ENCODE data around the gene GRIFIN.

Gene GRIFIN

GRCh38 chr7:2512179-2512661 lies 36.0 kb upstream of the GRIFIN start:
- DNase-seq = no peak

GRCh38 chr7:2511769-2512168 lies 35.6 kb upstream of the GRIFIN start:
- no peak for DNase-seq

GRCh38 chr7:2510909-2511768 lies 34.9 kb upstream of the GRIFIN start:
- no peak for DNase-seq

GRCh38 chr7:2510130-2510776 lies 34.1 kb upstream of the GRIFIN start:
- no peak for DNase-seq

- no peak for DNase-seq
These were observed 33.2 kb upstream of the GRIFIN start for GRCh38 chr7:2509298-2509906.

GRCh38 chr7:2508327-2509215 lies 32.4 kb upstream of the GRIFIN start:
- no peak for DNase-seq

GRCh38 chr7:2507917-2508306 lies 31.7 kb upstream of the GRIFIN start:
- no peak for DNase-seq

GRCh38 chr7:2507208-2507916 lies 31.2 kb upstream of the GRIFIN start:
- no peak for DNase-seq

- DNase-seq = no peak
These were observed 29.2 kb upstream of the GRIFIN start for GRCh38 chr7:2505401-2505800.

GRCh38 chr7:2504889-2505375 lies 28.7 kb upstream of the GRIFIN start:
- DNase-seq = no peak

GRCh38 chr7:2504128-2504888 lies 28.1 kb upstream of the GRIFIN start:
- no peak for DNase-seq

GRCh38 chr7:2503056-2503941 lies 27.1 kb upstream of the GRIFIN start:
- no peak for DNase-seq

GRCh38 chr7:2502647-2502966 lies 26.4 kb upstream of the GRIFIN start:
- DNase-seq = no peak

GRCh38 chr7:2501947-2502646 lies 25.9 kb upstream of the GRIFIN start:
- DNase-seq = no peak

- DNase-seq = no peak
These were observed 24.5 kb upstream of the GRIFIN start for GRCh38 chr7:2500701-2501100.

GRCh38 chr7:2499719-2500430 lies 23.7 kb upstream of the GRIFIN start:
- DNase-seq = no peak

GRCh38 chr7:2499181-2499580 lies 23.0 kb upstream of the GRIFIN start:
- no peak for DNase-seq

- DNase-seq = no peak
These were observed 22.5 kb upstream of the GRIFIN start for GRCh38 chr7:2498708-2499107.

Measured in NCI-H1105 (cell line).